ENCODE measurements around the gene SC5D.

GRCh38 chr11:121257976-121258375 is 34.6 kb upstream of the SC5D start:
- TF ChIP-seq POLR2A (IDR thresholded peaks at IDR 0.05; ENCODE audit: low read depth, low read length) (no peak), TAF1 (IDR thresholded peaks at IDR 0.05; ENCODE audit: low read depth, low read length) (no peak), PAX5 (IDR thresholded peaks at IDR 0.05; ENCODE audit: insufficient read depth, low read length, severe bottlenecking) (no peak), POU2F2 (IDR thresholded peaks at IDR 0.05; ENCODE audit: low read depth, low read length) (no peak)

All from GM12891 (cell line).